ENCODE data around the gene KIAA0040. TPM values are rescaled to one million over a fixed set of nuclear protein-coding genes. Genes with fewer than 3 reads are reported as not detected.

Gene KIAA0040
- total RNA-seq, 1 experiment from 2014 or later: 5.8 TPM

Other genes with a start within 250 kb of the KIAA0040 start
- gene CACYBP, start 192.8 kb downstream of the KIAA0040 start, total RNA-seq (2014; rRNA removed; shearing (Covaris generic)): 188 and 205 TPM in 2 replicates
- 30.3 and 32.7 TPM in 2 replicates for gene MRPS14, start 169.4 kb downstream of the KIAA0040 start, total RNA-seq (2014; rRNA removed; shearing (Covaris generic))
- 0.18 TPM in 1 of 2 replicates, not detected in the other for gene TNN, start 124.9 kb downstream of the KIAA0040 start, total RNA-seq (2014; rRNA removed; shearing (Covaris generic))

Data from H4 (cell line).